K562 (cell line): ENCODE results near the gene CDC45.

ENCODE experiments used
- BHLHE40 ChIP-seq: IDR thresholded peaks from 2 replicates; pipeline ENCODE4 v1.6.1; 2011; ENCODE audit warnings: low read length, improper control_type of control experiment
- CBFA2T3 ChIP-seq: fragments of 450-650 bp; IDR thresholded peaks from 2 replicates; pipeline ENCODE4 v1.6.1; 2017
- CTCF ChIP-seq, 3 experiments: IDR thresholded peaks in 2 of 3; conservative IDR thresholded peaks in 1 of 3; 2 replicates each; pipeline ENCODE4 v1.5.1; 2011 to 2012; ENCODE audit warnings: low read length in 3 of 3, mild to moderate bottlenecking in 3 of 3, control low read depth in 2 of 3, improper control_type of control experiment in 1 of 3, inconsistent platforms in 1 of 3, low read depth in 1 of 3, mixed read lengths in 1 of 3, moderate library complexity in 1 of 3; ENCODE audit not compliant: insufficient read depth in 2 of 3
- EP300 ChIP-seq: IDR thresholded peaks from 2 replicates; pipeline ENCODE4 v1.6.1; 2012; ENCODE audit warnings: low read length, improper control_type of control experiment
- ETV5 ChIP-seq: sonication (generic); formaldehyde crosslinking; IDR thresholded peaks from 2 replicates; pipeline ENCODE4 v1.4.0; 2020; ENCODE audit warnings: low read depth, mild to moderate bottlenecking, missing genetic modification reagents
- GTF2F1 ChIP-seq: IDR thresholded peaks from 2 replicates; pipeline ENCODE4 v1.6.1; 2011; ENCODE audit warnings: low read depth, low read length, improper control_type of control experiment
- JUN ChIP-seq, 2 experiments: sonication (generic) in 1 of 2; formaldehyde crosslinking in 1 of 2; IDR thresholded peaks; 2 replicates each; pipeline versions ENCODE4 v1.6.1 to v1.8.0; 2012 to 2022; ENCODE audit warnings: borderline replicate concordance in 2 of 2, mild to moderate bottlenecking in 2 of 2, improper control_type of control experiment in 1 of 2, low read depth in 1 of 2, low read length in 1 of 2, missing genetic modification reagents in 1 of 2
- KDM1A ChIP-seq, 2 experiments: fragments of 450-650 bp; IDR thresholded peaks; 2 replicates each; pipeline ENCODE4 v1.6.1; 2016; ENCODE audit warnings: mild to moderate bottlenecking in 2 of 2
- POLR2A ChIP-seq: fragments of 450-650 bp; conservative IDR thresholded peaks from 2 replicates; pipeline ENCODE4 v1.6.1; 2016
- POLR2AphosphoS5 ChIP-seq: IDR thresholded peaks from 2 replicates; pipeline ENCODE4 v1.6.1; 2011; ENCODE audit warnings: mild to moderate bottlenecking, low read depth, low read length, moderate library complexity; ENCODE audit not compliant: control insufficient read depth, insufficient read depth
- RAD21 ChIP-seq, 2 experiments: fragments of 250-450 bp in 1 of 2; fragments of 450-650 bp in 1 of 2; sonication (Bioruptor Pico) in 1 of 2; formaldehyde crosslinking in 1 of 2; IDR thresholded peaks in 1 of 2; conservative IDR thresholded peaks in 1 of 2; 2 replicates each; pipeline versions ENCODE4 v1.4.0 to v1.8.0; 2020 to 2022; ENCODE audit warnings: mild to moderate bottlenecking in 2 of 2, moderate library complexity in 1 of 2
- REST ChIP-seq, 2 experiments: fragments of 450-650 bp; formaldehyde crosslinking in 1 of 2; IDR thresholded peaks; 2 replicates each; pipeline versions ENCODE4 v1.4.0 to v1.6.1; 2014 to 2020; ENCODE audit warnings: mild to moderate bottlenecking in 2 of 2, borderline replicate concordance in 1 of 2, low read depth in 1 of 2
- TAF1 ChIP-seq: IDR thresholded peaks from 2 replicates; pipeline ENCODE4 v1.6.1; 2011; ENCODE audit warnings: mild to moderate bottlenecking, low read length, moderate library complexity; ENCODE audit not compliant: insufficient read depth, control insufficient read depth, severe bottlenecking; ENCODE audit errors: extremely low read depth
- ZBTB7A ChIP-seq: IDR thresholded peaks from 2 replicates; pipeline ENCODE4 v1.6.1; 2011; ENCODE audit warnings: low read depth, mild to moderate bottlenecking, low read length, moderate library complexity, borderline replicate concordance; ENCODE audit not compliant: control insufficient read depth

GRCh38 chr22:19434829-19435580 is 44.7 kb upstream of the CDC45 start:
- TF ChIP-seq JUN (IDR thresholded peaks at IDR 0.05; ENCODE audit: borderline replicate concordance, low read depth, low read length), result no peak
- TF ChIP-seq JUN (CRISPR knock-in tag; IDR thresholded peaks at IDR 0.05; ENCODE audit: borderline replicate concordance), result no peak
- no peak for TF ChIP-seq KDM1A (IDR thresholded peaks at IDR 0.05)
- TF ChIP-seq POLR2A, result no peak
- no peak for TF ChIP-seq POLR2AphosphoS5
- no peak for TF ChIP-seq CBFA2T3
- TF ChIP-seq CTCF (IDR thresholded peaks at IDR 0.05 in 2 of 3, conservative IDR thresholded peaks at IDR 0.05 in 1 of 3; ENCODE audit: insufficient read depth in 2 of 3, low read depth in 1 of 3, low read length in 3 of 3), result no peak
- no peak for TF ChIP-seq RAD21 (CRISPR knock-in tag; conservative IDR thresholded peaks at IDR 0.05 in 1 of 2, IDR thresholded peaks at IDR 0.05 in 1 of 2)
- TF ChIP-seq BHLHE40, result no peak
- no peak for TF ChIP-seq ZBTB7A
- TF ChIP-seq EP300, result no peak
- TF ChIP-seq TAF1, result no peak
- TF ChIP-seq REST (IDR thresholded peaks at IDR 0.05; ENCODE audit: borderline replicate concordance), result no peak
- no peak for TF ChIP-seq REST (CRISPR knock-in tag; IDR thresholded peaks at IDR 0.05; ENCODE audit: low read depth)
- TF ChIP-seq ETV5 (CRISPR knock-in tag), result no peak
- no peak for TF ChIP-seq GTF2F1
